Measurements from ENCODE around the gene RFX4. TPM values are rescaled to one million over a fixed set of nuclear protein-coding genes. Genes with fewer than 3 reads are reported as not detected.

The RFX4 gene
- total RNA-seq, 1 donor from 2014 or later: 3.4 TPM

GRCh38 chr12:106552228-106552627 lies 30.6 kb upstream of the RFX4 start:
- Histone ChIP-seq H3K4me1 (no peaks in the 10 kb centered on the region), H4K20me1 (ENCODE audit: low read depth) (no peaks in the 10 kb centered on the region), H3K79me2 (ENCODE audit: low read depth) (no peaks in the 10 kb centered on the region), H3K4me3 (no peak overlapping the region), H2AFZ (replicated peaks) (no peak overlapping the region), H3K36me3 (no peaks in the 10 kb centered on the region), H3K27ac (no peak overlapping the region), H3K9me3 (ENCODE audit: low read depth) (peaks cover 4% of the 10 kb centered on the region), H3K27me3 (no peaks in the 10 kb centered on the region), H3K9ac (no peak overlapping the region), H3K4me2 (no peak overlapping the region), H3F3A (ENCODE audit: low read depth) (no peaks in the 10 kb centered on the region)
- peaks cover 34% of the 10 kb centered on the region for H3K9me3 Mint-ChIP-seq
- no peak for DNase-seq (ENCODE audit: low spot score)
- H3K4me3 Mint-ChIP-seq: no peak overlapping the region
- H3K36me3 Mint-ChIP-seq: peaks cover 4% of the 10 kb centered on the region
- H3K4me1 Mint-ChIP-seq: no peaks in the 10 kb centered on the region
- H3K27ac Mint-ChIP-seq: no peak overlapping the region
- H3K27me3 Mint-ChIP-seq (ENCODE audit: insufficient read depth, low read depth): peaks cover 3% of the 10 kb centered on the region
- TF ChIP-seq EZH2 (IDR thresholded peaks at IDR 0.05): no peak
- no peak for TF ChIP-seq EZH2phosphoT487 (IDR thresholded peaks at IDR 0.05)
- TF ChIP-seq CTCF (IDR thresholded peaks at IDR 0.05): no peak

GRCh38 chr12:106564678-106565329 lies 18.0 kb upstream of the RFX4 start:
- Histone ChIP-seq H3K4me1 (no peaks in the 10 kb centered on the region), H3K4me3 (no peak overlapping the region), H2AFZ (replicated peaks) (peak overlapping the region; percentile 55), H3K36me3 (no peaks in the 10 kb centered on the region), H3K27me3 (peaks cover 20% of the 10 kb centered on the region), H3K9ac (no peak overlapping the region), H3K9me3 (ENCODE audit: low read depth) (no peaks in the 10 kb centered on the region), H3F3A (ENCODE audit: low read depth) (no peaks in the 10 kb centered on the region), H3K27ac (no peak overlapping the region), H3K4me2 (no peak overlapping the region), H4K20me1 (ENCODE audit: low read depth) (no peaks in the 10 kb centered on the region), H3K79me2 (ENCODE audit: low read depth) (no peaks in the 10 kb centered on the region)
- Mint-ChIP-seq H3K27ac (no peak overlapping the region), H3K4me1 (peaks cover 6% of the 10 kb centered on the region), H3K9me3 (peaks cover 14% of the 10 kb centered on the region), H3K4me3 (no peak overlapping the region), H3K36me3 (no peaks in the 10 kb centered on the region), H3K27me3 (ENCODE audit: insufficient read depth, low read depth) (no peaks in the 10 kb centered on the region)
- no peak for TF ChIP-seq EZH2phosphoT487 (IDR thresholded peaks at IDR 0.05)
- TF ChIP-seq EZH2 (IDR thresholded peaks at IDR 0.05): no peak
- no peak for TF ChIP-seq CTCF (IDR thresholded peaks at IDR 0.05)
- no peak for DNase-seq (ENCODE audit: low spot score)

- H3K27ac ChIP-seq: no peak overlapping the region
- Mint-ChIP-seq H3K27ac (no peak overlapping the region), H3K36me3 (no peaks in the 10 kb centered on the region), H3K4me3 (no peak overlapping the region), H3K27me3 (ENCODE audit: insufficient read depth, low read depth) (peaks cover 4% of the 10 kb centered on the region), H3K4me1 (peaks cover 6% of the 10 kb centered on the region), H3K9me3 (peaks cover 7% of the 10 kb centered on the region)
- no peak overlapping the region for H3K4me3 ChIP-seq
- H3K4me2 ChIP-seq: no peak overlapping the region
- no peak for DNase-seq (ENCODE audit: low spot score)
- no peaks in the 10 kb centered on the region for H3K4me1 ChIP-seq
- no peaks in the 10 kb centered on the region for H3K36me3 ChIP-seq
- H4K20me1 ChIP-seq (ENCODE audit: low read depth): no peaks in the 10 kb centered on the region
- no peak for TF ChIP-seq CTCF (IDR thresholded peaks at IDR 0.05)
- TF ChIP-seq EZH2phosphoT487 (IDR thresholded peaks at IDR 0.05): no peak
- no peak for TF ChIP-seq EZH2 (IDR thresholded peaks at IDR 0.05)
- H3K27me3 ChIP-seq: peaks cover 33% of the 10 kb centered on the region
- no peaks in the 10 kb centered on the region for H3K9me3 ChIP-seq (ENCODE audit: low read depth)
- no peak overlapping the region for H3K9ac ChIP-seq
- no peaks in the 10 kb centered on the region for H3K79me2 ChIP-seq (ENCODE audit: low read depth)
- no peak overlapping the region for H2AFZ ChIP-seq (replicated peaks)
- H3F3A ChIP-seq (ENCODE audit: low read depth): no peaks in the 10 kb centered on the region
These were observed 16.0 kb upstream of the RFX4 start for GRCh38 chr12:106566771-106567170.

All from neural progenitor cell (in vitro differentiated cells).